ENCODE data around the gene POLE. TPM values are rescaled to one million over a fixed set of nuclear protein-coding genes. Genes with fewer than 3 reads are reported as not detected.
A peak's percentile ranks its signal among the peaks of the same experiment; 100 is the strongest.

POLE gene
- total RNA-seq, 1 donor from 2014 or later, result 44.7 TPM

DNA sequence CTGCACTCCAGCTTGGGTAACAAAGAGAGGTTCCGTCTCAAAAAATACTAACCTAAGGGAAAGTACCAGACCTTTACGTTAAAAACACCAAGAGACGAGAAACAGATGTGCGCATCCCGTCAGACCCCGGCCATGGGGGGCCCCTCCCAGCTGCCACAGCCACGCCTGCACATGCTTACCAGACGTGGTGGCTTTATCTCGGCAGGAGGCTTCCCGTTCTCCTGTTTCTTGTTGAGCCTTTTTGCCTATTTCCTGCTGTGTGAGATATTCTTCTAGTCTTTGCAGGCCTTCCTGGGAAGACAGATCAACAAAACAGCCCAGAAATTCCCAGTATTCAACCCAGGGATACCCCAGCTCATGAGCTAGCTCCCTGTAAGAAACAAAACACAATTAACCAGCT lies 47.1 kb upstream of the POLE start:
- Mint-ChIP-seq H3K4me1 (ENCODE audit: low read depth) (peaks cover 7% of the 10 kb centered on the region), H3K27me3 (ENCODE audit: low read depth) (no peaks in the 10 kb centered on the region), H3K27ac (ENCODE audit: unreplicated experiment) (peak overlapping the region; percentile 38), H3K9me3 (ENCODE audit: low read depth) (no peaks in the 10 kb centered on the region), H3K4me3 (ENCODE audit: unreplicated experiment) (no peak overlapping the region), H3K36me3 (ENCODE audit: low read depth) (peaks cover 56% of the 10 kb centered on the region)
- no peak for DNase-seq (ENCODE audit: low spot score)
- no peak for TF ChIP-seq CTCF (IDR thresholded peaks at IDR 0.05)

DNA sequence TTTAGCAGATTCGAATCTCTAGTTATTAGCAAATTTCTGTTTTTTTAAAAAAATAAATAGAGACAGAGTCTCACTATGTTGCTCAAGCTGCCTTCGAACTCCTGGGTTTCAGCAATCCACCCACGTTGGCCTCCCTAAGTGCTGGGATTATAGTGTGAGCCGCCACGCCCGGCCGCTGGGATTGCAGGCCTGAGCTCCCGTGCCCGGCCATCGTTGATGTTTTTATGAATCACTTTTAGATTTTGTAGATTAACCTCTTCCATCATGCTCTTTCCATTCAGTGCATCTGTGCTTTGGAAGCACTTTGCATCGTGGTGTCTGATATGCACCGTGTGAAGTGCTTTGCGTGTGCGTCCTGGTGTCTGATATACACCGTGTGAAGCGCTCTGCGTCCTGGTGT lies 44.4 kb upstream of the POLE start:
- DNase-seq (ENCODE audit: low spot score), result no peak
- H3K27ac Mint-ChIP-seq (ENCODE audit: unreplicated experiment), result peak overlapping the region; percentile 39
- TF ChIP-seq CTCF (IDR thresholded peaks at IDR 0.05), result no peak
- no peak overlapping the region for H3K4me3 Mint-ChIP-seq (ENCODE audit: unreplicated experiment)
- peaks cover 7% of the 10 kb centered on the region for H3K4me1 Mint-ChIP-seq (ENCODE audit: low read depth)
- H3K27me3 Mint-ChIP-seq (ENCODE audit: low read depth), result no peaks in the 10 kb centered on the region
- no peaks in the 10 kb centered on the region for H3K9me3 Mint-ChIP-seq (ENCODE audit: low read depth)
- peaks cover 55% of the 10 kb centered on the region for H3K36me3 Mint-ChIP-seq (ENCODE audit: low read depth)

DNA sequence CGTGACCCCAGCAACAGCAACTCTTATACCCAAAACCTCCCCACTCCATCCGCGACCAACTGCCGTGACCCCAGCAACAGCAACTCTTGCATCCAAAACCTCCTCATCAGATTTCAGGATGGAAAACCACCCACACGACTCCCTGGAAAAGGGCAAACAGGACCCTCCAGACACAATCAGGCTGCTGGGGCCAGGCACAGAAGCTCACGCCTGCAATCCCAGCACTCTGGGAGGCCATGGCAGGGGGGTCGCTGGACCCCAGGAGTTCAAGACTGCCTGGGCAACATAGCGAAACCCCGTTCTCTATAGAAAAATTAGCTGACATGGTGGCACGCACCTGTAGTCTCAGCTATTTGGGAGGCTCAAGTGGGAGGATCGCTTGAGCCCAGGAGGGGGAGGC lies 43.2 kb upstream of the POLE start:
- H3K9me3 Mint-ChIP-seq (ENCODE audit: low read depth), result no peaks in the 10 kb centered on the region
- no peak overlapping the region for H3K4me3 Mint-ChIP-seq (ENCODE audit: unreplicated experiment)
- no peak for TF ChIP-seq CTCF (IDR thresholded peaks at IDR 0.05)
- H3K27ac Mint-ChIP-seq (ENCODE audit: unreplicated experiment), result peak overlapping the region; percentile 69
- peaks cover 7% of the 10 kb centered on the region for H3K4me1 Mint-ChIP-seq (ENCODE audit: low read depth)
- DNase-seq (ENCODE audit: low spot score), result no peak
- peaks cover 60% of the 10 kb centered on the region for H3K36me3 Mint-ChIP-seq (ENCODE audit: low read depth)
- H3K27me3 Mint-ChIP-seq (ENCODE audit: low read depth), result no peaks in the 10 kb centered on the region

- Mint-ChIP-seq H3K27me3 (ENCODE audit: low read depth) (no peaks in the 10 kb centered on the region), H3K27ac (ENCODE audit: unreplicated experiment) (peak overlapping the region; percentile 69), H3K4me3 (ENCODE audit: unreplicated experiment) (no peak overlapping the region), H3K36me3 (ENCODE audit: low read depth) (peaks cover 60% of the 10 kb centered on the region), H3K4me1 (ENCODE audit: low read depth) (peaks cover 7% of the 10 kb centered on the region), H3K9me3 (ENCODE audit: low read depth) (no peaks in the 10 kb centered on the region)
- TF ChIP-seq CTCF (IDR thresholded peaks at IDR 0.05), result no peak
- DNase-seq (ENCODE audit: low spot score), result no peak
Measured at GRCh38 chr12:132729541-132730320, 42.6 kb upstream of the POLE start.

- DNase-seq (ENCODE audit: low spot score), result no peak
- H3K27ac Mint-ChIP-seq (ENCODE audit: unreplicated experiment), result peak overlapping the region; percentile 36
Measured at GRCh38 chr12:132728502-132728901, 41.4 kb upstream of the POLE start.

More at GRCh38 chr12:132728502-132728901, 41.4 kb upstream of the POLE start:
- no peak for TF ChIP-seq CTCF (IDR thresholded peaks at IDR 0.05)
- Mint-ChIP-seq H3K27me3 (ENCODE audit: low read depth) (no peaks in the 10 kb centered on the region), H3K36me3 (ENCODE audit: low read depth) (peaks cover 62% of the 10 kb centered on the region), H3K4me3 (ENCODE audit: unreplicated experiment) (no peak overlapping the region), H3K9me3 (ENCODE audit: low read depth) (no peaks in the 10 kb centered on the region), H3K4me1 (ENCODE audit: low read depth) (peaks cover 7% of the 10 kb centered on the region)

Data from chondrocyte (in vitro differentiated cells).